Muscle of arm (tissue), 12 donors: Measurements from ENCODE around the gene C14orf119. TPM values are rescaled to one million over a fixed set of nuclear protein-coding genes. Genes with fewer than 3 reads are reported as not detected.
A peak's percentile ranks its signal among the peaks of the same experiment; 100 is the strongest.

Experiments used
- DNase-seq: peaks from one replicate; pipeline ENCODE4 v3.0.0-alpha.2; 2013
- polyA plus RNA-seq, 12 donors: library from polyadenylated mRNA; unstranded; fragments of 120-200 nt; gene quantifications; one replicate each; pipeline ENCODE4 v1.2.1, GENCODE V29; 2013; ENCODE audit not compliant: insufficient read length in 12 of 12

C14orf119 gene
- polyA plus RNA-seq, 12 donors: 30.8 to 62.2 (median 50.8) TPM; not detected in 1

DNA sequence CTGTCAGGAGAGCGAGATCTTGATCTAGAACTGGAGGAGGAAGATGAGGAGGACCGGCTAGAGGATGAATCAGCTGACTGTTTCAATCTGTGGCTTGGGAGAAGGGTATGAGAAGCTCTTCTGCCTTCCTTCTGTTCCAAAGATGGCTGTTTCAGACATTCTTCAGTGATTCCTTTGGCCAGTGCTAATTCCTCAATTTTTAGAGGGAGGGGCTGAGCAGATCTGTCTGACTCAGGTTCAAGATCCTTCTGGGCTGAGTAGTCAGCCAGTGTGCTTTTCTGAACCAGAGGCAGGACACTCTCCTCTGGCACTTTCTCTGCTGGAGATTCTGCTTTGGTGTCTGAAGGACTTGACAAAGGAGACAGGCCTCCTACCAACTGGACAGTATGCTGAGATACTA is 15.6 kb upstream of the C14orf119 start:
- DNase-seq: no peak

DNA sequence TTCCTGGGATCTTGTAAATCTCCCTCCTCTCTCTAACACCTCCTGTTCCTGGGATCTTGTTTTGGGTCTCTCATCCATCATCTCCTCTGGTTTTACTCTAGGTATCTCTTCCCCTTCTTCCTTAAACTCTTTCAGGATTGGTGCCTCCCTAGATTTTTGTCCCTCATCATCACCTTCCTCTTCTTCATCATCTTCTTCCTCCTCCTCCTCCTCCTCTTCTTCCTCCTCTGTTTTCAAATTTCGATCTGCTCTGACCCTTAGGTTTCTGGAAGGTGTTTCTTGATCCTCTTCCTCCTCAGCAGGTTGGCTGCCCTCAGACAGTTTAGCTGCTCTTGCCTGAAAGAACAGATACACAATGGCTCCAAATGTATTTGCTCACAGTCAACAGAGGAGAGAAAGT is 14.8 kb upstream of the C14orf119 start:
- no peak for DNase-seq

DNA sequence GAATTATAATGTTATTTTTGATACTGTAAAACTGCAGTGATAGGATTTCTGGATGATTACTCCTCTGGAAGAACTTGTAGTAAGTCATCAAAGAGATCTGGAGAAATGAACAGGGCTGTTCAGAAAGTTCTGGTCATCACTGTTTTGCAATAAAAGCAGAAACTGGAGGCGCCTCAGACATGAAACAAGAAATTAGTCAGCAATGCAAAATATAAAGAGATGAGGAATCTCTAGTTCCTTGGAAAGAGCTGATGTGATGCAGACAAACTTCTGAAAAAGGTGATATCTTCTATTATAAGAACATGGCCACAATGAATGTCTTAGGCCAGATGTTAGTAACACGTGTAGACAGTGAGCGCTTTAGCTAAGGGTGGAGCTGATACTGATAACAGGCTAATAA is 9.8 kb upstream of the C14orf119 start:
- DNase-seq: no peak

DNA sequence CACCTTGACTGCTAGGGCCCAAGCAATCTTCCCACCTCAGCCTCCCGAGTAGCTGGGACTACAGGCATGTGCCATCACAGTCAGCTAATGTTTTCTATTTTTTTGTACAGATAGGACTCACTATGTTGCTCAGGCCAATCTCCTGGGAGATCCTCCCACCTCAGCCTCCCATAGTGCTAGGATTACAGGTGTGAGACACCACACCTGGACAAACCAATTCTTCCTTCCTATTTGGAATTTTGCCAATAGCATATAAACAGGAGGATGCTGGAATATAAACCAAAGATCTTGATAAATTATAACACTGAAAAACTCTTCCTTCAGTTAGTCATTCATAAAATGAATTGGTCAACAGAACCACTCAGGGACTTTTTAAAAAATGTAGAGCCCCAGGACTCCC is 8.7 kb upstream of the C14orf119 start:
- no peak for DNase-seq

DNA sequence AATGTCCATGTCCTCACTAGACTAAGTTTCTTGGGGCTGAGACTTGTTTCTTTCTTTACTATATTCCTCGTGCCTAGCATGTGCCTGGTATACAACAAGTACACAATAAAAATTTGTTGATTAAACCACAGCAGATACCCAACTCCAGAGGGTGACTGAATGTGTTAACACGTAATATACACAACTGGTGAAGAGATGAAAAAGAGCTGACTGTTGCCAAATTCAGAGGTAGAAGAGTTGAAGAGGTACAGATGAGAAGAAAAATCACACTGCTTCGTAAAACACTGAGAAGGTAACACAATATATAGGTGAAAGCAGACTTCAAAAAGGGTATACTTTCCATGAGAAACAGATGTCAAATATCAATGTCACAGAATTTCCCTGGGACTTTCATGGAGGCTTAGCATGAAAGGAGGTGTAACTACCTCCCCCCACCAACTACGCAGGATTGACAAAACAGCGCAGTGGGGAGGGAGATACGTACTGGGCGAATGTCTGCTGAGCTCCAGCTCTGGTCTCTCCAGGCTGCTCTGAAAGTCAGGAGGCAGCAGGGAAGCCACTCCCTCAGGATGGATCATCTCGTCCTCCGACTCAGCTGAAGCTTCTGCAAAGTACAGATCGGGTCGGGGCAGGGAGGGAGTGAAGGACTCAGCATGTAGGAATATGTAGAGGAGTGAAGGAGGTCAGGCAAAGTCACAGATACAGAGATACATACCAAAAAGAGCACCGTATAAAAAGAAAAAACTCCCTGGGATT is 5.6 kb upstream of the C14orf119 start:
- DNase-seq: no peak

DNA sequence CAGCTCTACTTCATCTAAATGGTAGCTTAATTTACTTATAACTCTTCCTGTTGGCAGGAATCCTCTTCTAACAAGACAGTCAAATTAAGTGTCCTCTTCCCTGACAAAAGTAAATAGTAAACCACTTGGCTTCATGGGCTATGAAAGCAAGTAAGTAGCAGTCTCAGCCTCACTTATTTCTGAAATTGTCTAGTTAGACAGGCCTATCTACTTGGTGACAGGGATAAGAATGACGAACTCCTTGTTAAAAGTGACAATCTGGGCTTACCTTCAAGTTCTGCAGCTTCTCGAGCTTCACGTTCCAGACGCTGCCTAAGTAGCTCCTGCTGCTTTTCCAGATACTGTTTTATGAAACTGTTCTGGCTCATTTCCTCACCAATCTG is 5.1 kb upstream of the C14orf119 start:
- DNase-seq: no peak

DNA sequence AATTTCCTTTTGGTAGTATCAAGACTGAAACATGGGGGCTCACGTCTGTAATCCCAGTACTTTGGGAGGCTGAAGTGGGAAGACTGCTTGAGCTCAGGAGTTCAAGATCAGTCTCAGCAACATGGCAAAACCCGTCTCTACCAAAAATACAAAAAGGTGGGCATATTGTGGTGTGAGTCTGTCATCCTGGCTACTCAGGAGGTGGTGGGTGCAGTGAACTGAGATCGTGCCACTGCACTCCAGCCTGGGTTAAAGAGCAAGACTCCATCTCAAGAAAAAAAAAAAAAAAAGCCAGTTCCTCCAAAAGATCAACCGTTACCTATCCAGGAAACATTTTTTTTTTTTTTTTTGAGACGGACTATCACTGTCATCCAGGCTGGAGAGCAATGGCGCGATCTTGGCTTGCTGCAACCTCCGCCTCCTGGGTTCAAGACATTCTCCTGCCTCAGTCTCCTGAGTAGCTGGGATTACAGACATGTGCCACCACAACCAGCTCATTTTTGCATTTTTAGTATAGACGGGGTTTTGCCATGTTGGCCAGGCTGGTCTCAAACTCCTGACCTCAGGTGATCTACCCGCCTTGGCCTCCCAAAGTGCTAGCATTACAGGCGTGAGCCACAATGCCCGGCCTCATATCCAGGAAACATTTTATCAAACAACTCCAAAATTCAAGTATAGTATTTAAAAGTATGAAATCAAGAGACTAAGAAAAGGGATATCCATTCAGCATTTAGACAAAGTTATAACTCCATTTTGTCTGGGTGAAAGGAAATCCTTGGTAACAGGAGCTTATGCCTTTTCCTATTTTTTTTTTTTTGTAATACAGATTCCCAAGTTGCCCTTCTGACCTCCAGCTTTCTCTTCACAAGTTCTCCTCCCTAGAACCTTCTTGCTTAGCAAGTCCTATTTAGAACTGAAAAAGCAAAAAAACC is 3.7 kb upstream of the C14orf119 start:
- no peak for DNase-seq

DNA sequence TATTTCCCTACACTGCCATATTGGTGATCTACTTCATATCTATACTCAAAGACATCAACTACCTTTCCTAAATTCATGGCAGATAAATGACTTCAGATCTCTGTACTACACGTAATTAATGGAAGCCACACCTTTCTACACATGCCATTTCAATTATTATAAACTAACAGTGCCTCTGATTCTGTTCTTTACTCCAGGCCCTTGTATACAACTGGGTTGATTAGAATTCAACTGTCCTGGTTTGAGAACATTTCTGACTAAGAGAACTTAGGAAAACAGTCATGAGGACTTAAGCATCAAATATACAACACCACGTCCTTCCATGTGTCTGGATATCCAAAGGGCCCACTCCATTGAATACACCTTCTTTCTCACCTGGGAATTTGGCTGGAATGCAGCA is 2.2 kb upstream of the C14orf119 start:
- DNase-seq: no peak

DNA sequence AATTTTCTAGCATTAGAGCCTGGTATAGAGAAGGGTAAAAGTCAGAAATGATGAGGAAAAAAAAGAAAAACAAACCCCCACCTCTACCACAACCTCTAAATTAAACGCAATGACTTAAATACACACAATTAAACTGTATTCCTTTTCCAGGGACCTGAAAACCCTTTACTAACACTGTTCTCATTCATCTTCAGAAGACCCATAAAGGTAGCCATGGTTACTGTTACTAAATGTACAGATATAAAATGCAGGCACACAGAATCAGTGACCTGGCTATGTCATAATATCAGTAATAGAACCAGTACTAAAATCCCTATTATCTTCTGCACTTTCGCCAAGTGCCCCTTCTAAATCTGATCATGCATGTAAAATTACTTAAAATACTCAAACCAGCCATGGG is 1.8 kb upstream of the C14orf119 start:
- no peak for DNase-seq

DNA sequence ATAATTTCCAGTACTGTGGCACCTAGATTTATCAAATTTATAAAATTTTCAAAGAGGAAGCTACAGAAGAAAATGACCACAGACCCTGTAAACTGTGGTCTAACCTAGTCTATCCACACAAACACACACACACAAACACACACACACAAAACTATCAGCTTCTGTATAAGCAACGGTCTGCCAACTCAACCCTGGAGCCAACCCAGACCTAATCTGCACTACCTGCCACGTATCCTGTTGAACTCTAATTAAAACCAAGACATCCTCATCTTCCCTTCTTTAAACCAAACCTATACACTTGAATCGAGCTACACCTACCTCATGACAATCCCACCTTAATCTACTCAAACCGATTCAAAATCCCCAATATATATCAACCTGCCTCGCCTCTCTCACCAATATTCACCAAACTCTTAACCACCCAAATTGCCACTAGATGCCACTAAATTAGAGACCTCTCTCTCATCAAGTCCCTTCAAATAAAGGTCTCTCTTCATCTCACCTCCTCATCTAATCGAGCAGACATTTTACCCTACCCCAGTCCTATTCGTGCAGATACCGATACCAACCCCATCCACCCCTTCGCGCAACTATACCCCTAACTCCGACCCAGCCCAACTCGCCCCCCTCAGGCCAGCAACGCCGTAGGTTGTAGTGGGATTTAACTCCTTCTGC is 1.2 kb upstream of the C14orf119 start:
- DNase-seq: no peak

DNA sequence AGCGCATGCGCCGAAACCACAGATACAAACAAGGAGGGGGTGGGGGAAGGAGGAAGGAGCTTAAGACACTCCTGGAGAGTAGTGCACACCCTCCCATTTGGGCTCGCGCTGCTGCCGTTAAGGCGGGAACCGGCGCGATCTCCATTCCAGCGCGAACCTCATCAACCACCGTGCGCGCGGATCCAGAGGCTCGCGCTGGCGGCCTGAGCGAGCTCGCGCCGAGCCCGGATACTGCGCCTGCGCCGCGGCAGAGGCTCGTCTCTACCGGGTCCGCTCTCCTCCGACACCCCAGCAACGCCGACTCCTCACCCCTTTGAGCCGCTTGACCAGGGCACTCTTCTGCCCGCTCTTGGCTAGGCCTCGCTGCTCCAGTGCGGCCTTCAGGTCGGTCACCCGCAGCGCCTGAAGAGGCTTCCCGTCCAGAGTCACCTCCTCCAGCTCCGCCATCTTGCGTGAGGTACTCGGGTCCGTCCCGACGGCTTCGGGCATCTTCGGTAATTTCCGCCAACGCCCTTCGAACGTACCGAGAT is 574 bp upstream of the C14orf119 start, which contains the start of gene ACIN1:
Gene ACIN1, minus strand, starts transcription at position 471 of the 530 bp plus-strand sequence. Its CDS starts 24 bp downstream, at position 447.
- peak; percentile 87 for DNase-seq

DNA sequence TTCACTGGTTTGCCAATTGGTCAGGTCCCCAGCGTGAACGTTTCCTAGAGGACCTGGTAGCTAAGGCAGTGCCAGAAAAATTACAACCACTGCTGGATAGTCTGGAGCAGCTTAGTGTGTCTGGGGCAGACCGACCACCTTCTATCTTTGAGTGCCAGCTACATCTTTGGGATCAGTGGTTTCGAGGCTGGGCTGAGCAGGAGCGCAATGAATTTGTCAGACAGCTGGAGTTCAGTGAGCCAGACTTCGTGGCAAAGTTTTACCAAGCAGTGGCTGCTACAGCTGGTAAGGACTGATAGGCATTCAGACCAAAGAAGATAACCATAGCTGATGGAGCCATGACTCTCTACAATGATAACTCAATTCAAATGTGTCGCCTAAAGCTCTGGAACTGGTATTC is 2.5 kb downstream of the C14orf119 start:
- no peak for DNase-seq

DNA sequence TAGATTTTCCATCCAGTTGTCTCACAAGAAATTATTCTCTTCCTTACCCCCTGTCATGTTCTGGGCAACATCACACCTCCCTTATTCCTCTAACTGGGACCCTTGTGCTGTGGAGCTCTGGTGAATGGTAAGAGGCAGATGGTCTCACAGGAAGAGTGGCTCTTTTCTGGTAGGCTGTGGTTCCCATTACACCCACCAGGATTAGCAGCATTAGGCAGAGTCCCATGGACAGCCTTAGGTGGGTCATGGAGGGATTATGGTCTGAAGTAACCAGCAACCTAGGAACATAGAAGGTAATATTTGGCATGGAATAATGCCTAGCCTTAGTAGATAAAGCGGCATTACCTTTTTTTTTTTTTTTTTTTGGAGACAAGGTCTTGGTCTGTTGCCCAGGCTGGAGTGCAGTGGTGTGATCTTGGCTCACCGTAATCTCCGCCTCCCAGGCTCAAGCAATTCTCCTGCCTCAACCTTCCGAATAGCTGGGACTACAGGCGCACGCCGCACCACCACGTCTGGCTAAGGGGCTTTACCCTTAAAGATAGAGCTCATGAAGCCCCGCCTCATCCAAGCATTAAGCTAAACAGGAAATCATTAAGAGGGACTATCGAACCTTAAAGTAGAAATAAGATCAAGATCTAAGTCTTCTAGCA is 4.0 kb downstream of the C14orf119 start:
- DNase-seq: no peak

DNA sequence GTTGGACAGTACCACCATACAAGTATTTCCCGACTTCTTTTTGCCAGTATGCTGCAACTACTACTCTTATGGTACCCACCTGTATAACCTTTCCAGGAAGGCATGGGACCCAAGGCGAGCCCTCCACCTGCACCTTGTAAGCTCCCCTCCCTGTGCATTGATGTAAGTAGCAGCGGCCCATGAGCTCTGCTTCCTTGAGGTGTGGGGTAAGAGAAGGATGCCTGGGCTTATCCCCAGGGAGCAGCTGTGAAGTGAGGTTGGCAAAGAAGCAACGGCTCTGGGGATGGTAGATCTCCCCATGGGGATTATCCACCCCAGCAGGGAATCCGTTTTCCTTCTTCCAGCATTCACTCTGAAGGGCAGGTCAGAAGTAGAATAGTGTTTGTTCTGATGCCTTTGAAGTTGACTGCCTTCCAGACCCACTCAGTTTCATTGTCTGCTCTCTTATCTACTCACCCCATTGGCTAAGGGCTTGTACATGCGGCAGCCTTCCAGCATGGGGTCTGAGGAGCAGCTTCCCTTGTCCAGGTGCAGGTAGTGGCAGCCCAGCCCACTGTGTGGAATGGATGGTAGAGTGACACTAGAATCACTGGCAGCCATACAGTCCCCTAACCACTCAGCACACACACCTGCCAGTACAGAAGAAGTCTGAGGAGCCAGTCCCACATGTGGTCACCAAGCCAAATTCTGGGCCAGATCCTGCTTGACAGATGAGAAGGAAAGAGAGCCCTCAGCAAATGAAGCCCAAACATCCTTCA is 6.1 kb downstream of the C14orf119 start:
- no peak for DNase-seq

DNA sequence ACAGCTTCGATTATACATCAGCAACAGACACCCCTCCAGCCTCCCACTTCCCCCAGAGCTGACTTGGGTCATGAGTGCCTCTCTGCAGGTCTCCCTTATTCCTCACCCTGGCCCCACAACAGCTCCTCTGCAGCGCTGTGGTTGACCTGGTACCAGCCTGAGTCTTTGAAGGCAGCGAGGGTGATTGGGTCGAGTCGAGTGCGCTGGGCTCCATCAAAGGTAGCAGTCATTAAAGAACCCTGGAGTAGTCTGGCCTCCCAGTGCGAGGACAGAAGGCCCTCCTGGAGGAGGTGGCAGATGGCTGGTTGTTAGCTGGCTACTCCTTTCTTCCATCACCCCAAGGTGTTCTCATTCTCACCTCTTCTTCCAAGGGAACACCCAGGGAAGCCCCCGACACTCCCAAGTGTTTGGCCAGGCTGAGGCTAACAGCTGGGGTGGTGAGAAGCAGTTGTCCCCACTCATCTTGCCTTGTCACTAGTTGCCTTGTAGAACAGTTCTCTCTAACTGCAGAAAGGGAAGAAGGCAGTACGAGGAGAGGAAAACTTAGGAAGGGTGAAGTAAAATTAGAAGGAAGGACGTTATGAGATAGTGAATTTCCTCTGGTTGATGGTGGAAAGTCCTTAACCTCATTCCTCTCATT is 6.8 kb downstream of the C14orf119 start:
- no peak for DNase-seq

DNA sequence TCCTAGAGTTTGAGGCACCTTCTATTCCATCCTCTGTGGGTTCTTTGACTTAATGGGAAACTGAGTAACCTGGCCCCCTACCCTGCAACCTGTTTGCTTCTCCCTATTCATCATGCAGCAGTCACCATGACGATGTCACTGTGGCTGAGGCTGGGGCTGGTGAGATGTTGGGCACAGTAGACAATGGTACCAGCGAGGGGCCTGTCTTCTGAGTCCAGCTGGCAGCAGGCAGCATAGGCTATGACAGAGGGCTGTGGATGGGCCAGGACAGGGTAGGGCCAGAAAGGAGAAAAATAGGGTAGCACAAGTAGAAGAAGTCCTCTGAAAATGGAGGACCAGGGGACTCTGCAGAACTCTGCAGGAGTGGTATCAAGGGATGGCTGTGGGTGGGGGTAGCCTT is 7.5 kb downstream of the C14orf119 start:
- no peak for DNase-seq

DNA sequence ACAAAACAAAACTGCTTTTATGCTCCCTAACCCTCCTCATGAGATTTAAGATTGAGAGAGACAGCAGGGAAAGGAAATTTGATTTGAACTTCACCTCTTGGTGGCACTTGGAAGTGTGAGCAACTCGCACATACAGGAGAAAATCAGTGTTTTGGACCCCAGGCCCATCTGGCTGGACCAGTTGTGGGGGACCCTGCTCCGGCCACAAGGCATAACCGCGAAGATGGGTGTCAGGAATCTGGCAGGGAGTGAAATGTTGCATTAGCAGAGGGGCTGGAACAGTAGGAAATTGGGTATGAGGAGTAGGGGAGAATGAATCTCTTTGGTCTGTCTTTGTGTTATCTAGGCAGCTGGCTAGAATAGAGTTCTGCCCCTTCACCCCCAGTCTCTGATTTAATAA is 8.3 kb downstream of the C14orf119 start:
- DNase-seq: no peak

DNA sequence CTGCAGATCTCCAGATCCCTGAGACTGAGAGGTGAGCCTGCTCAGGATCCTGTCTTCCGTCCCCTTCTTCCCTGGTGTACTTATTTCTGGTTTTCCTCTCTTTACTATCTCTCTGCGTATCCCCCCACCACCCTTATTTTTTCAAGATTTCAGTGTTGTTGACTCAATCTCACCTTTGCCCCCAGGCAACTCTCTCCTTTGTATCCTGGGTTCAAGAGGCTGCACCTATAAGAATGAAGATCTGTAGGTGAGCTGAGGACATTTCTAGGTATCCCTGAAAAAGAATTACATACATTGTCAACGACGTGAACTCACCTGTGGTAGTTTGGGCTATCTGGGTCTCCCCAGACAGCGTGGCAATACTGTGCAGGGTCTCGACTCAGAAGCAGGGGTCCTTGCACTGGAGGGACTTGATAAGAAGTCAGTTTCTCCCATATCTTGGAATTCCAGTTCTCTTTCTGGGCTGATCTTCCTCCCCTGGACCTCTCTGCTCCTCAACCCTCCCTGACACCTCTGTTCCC is 8.8 kb downstream of the C14orf119 start:
- no peak for DNase-seq

DNA sequence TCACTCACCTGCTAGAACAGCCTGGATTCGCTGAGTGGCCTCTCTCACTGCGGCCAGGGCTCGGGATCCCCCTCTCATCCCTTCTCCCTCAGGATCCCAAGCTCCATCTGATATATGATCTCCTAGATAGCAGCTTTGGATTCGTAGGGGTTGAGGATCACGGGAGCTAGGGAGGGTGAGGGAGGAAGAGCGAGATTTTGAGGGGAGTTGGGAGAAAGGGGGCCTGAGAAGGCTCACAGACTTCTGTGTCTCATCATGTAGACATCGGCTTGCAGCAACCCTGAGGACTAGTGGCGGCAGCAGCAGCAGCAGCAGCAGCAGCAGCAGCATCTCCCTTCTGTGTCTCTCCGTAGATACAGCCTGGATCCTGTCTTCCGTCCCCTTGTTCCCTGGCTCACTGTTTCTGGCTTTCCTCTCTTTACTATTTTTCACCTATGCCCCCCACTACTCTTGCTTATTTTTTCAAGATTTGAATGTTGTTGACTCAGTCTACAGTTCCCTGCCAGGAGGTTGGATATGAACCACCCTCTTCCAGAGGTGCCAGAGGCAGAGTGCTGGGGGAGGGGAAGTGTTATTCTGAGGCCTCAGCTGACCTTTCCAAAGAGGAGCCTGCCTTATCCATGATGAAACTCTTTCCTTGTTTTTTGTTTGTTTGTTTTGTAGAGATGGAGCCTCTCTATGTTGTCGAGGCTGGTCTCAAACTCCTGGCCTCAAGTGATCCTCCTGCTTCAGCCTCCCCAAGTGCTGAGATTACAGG is 9.5 kb downstream of the C14orf119 start, which contains the start of gene CIROP:
Gene CIROP, minus strand, starts transcription at position 399 of the 757 bp plus-strand sequence. Its CDS starts 69 bp downstream, at position 330.
- DNase-seq: no peak
